Measurements from ENCODE around the gene MAGEB17. TPM values are rescaled to one million over a fixed set of nuclear protein-coding genes. Genes with fewer than 3 reads are reported as not detected.
"Not testable (repeated sequence)": the region's sequence is repeated elsewhere in the genome, so short reads cannot be mapped to it uniquely, and the experiment has no call there.

MAGEB17 gene
- total RNA-seq, 2 experiments from 2014 or later: not detected

GRCh38 chrX:16171039-16171438 is 3.8 kb downstream of the MAGEB17 start:
- H3K36me3 Mint-ChIP-seq (ENCODE audit: low read depth): no peaks in the 10 kb centered on the region
- no peak overlapping the region for H3K27ac Mint-ChIP-seq
- no peak for TF ChIP-seq CTCF (IDR thresholded peaks at IDR 0.05)
- intact Hi-C loops (cut with micrococcal nuclease): no loop called here
- H3K9me3 Mint-ChIP-seq: no peaks in the 10 kb centered on the region
- H3K27me3 Mint-ChIP-seq: peaks cover 5% of the 10 kb centered on the region
- CTCF ChIA-PET: no interaction called here
- no peak overlapping the region for H3K4me3 Mint-ChIP-seq
- ATAC-seq (no peak), DNase-seq (no peak)
- H3K4me1 Mint-ChIP-seq (ENCODE audit: low read depth): no peaks in the 10 kb centered on the region
- POLR2A ChIA-PET: no interaction called here

- CTCF ChIA-PET: no interaction called here
- no peak for TF ChIP-seq CTCF (IDR thresholded peaks at IDR 0.05)
- no peak for ATAC-seq
Observed at GRCh38 chrX:16171944-16172343, 4.7 kb downstream of the MAGEB17 start.

GRCh38 chrX:16172391-16172790 is 5.1 kb downstream of the MAGEB17 start:
- no peak for ATAC-seq
- no peak for TF ChIP-seq CTCF (IDR thresholded peaks at IDR 0.05)
- intact Hi-C loops (cut with micrococcal nuclease): no loop called here
- Mint-ChIP-seq H3K4me3 (no peak overlapping the region), H3K27ac (no peak overlapping the region), H3K36me3 (ENCODE audit: low read depth) (no peaks in the 10 kb centered on the region), H3K4me1 (ENCODE audit: low read depth) (no peaks in the 10 kb centered on the region), H3K27me3 (peaks cover 5% of the 10 kb centered on the region), H3K9me3 (no peaks in the 10 kb centered on the region)
- ChIA-PET POLR2A (no interaction called here), CTCF (no interaction called here)
- DNase-seq: no peak

More at GRCh38 chrX:16171944-16172343, 4.7 kb downstream of the MAGEB17 start:
- POLR2A ChIA-PET: no interaction called here
- Mint-ChIP-seq H3K27ac (no peak overlapping the region), H3K27me3 (peaks cover 5% of the 10 kb centered on the region), H3K36me3 (ENCODE audit: low read depth) (no peaks in the 10 kb centered on the region), H3K4me1 (ENCODE audit: low read depth) (no peaks in the 10 kb centered on the region), H3K9me3 (no peaks in the 10 kb centered on the region), H3K4me3 (no peak overlapping the region)
- DNase-seq: no peak
- intact Hi-C loops (cut with micrococcal nuclease): no loop called here

- ChIA-PET CTCF (no interaction called here), POLR2A (no interaction called here)
- no peaks in the 10 kb centered on the region for H3K9me3 Mint-ChIP-seq
- H3K4me1 Mint-ChIP-seq (ENCODE audit: low read depth): no peaks in the 10 kb centered on the region
- DNase-seq (no peak), ATAC-seq (no peak)
- TF ChIP-seq CTCF (IDR thresholded peaks at IDR 0.05): no peak
- intact Hi-C loops (cut with micrococcal nuclease): no loop called here
- no peak overlapping the region for H3K27ac Mint-ChIP-seq
- H3K4me3 Mint-ChIP-seq: no peak overlapping the region
- no peaks in the 10 kb centered on the region for H3K36me3 Mint-ChIP-seq (ENCODE audit: low read depth)
- peaks cover 4% of the 10 kb centered on the region for H3K27me3 Mint-ChIP-seq
Observed at GRCh38 chrX:16175329-16176061, 8.2 kb downstream of the MAGEB17 start.

- TF ChIP-seq CTCF (IDR thresholded peaks at IDR 0.05): no peak
- Mint-ChIP-seq H3K9me3 (no peaks in the 10 kb centered on the region), H3K36me3 (ENCODE audit: low read depth) (no peaks in the 10 kb centered on the region), H3K4me3 (no peak overlapping the region), H3K27ac (no peak overlapping the region), H3K4me1 (ENCODE audit: low read depth) (no peaks in the 10 kb centered on the region), H3K27me3 (peaks cover 4% of the 10 kb centered on the region)
- ChIA-PET CTCF (no interaction called here), POLR2A (no interaction called here)
- ATAC-seq: no peak
- intact Hi-C loops (cut with micrococcal nuclease): no loop called here
- DNase-seq: no peak
Observed at GRCh38 chrX:16177260-16177659, 10.0 kb downstream of the MAGEB17 start.

GRCh38 chrX:16183843-16184242 is 16.6 kb downstream of the MAGEB17 start:
- CTCF ChIA-PET; H3K27ac Mint-ChIP-seq; H3K36me3 Mint-ChIP-seq (ENCODE audit: low read depth); H3K27me3 Mint-ChIP-seq; ATAC-seq; DNase-seq; H3K9me3 Mint-ChIP-seq; H3K4me3 Mint-ChIP-seq; POLR2A ChIA-PET; intact Hi-C loops (cut with micrococcal nuclease): not testable (repeated sequence)
- peaks cover 10% of the 10 kb centered on the region for H3K4me1 Mint-ChIP-seq (ENCODE audit: low read depth)

Data from activated CD8-positive, alpha-beta T cell treated with anti-CD3 and anti-CD28 coated beads for 36 hours (primary cell).